HepG2 (cell line): Measurements from ENCODE around the gene MRFAP1L1. TPM values are rescaled to one million over a fixed set of nuclear protein-coding genes. Genes with fewer than 3 reads are reported as not detected.
"Not testable (repeated sequence)": the region's sequence is repeated elsewhere in the genome, so short reads cannot be mapped to it uniquely, and the experiment has no call there.

Experiments
- ATAC-seq: fragments of 200-7000 bp; cut with Tn5 transposase; 3 replicates; pipeline ENCODE4 v1.9.1; 2020; ENCODE audit warnings: mild to moderate bottlenecking, moderate library complexity
- BruUV-seq: library from RNA; stranded (reverse); fragments of 400-500 nt; replicated peaks from 2 replicates; lab custom pipeline; 2021; lab: Mats Ljungman, UMichigan
- CTCF ChIA-PET: fragments of 300-600 bp; formaldehyde crosslinking; extraction: SDS; loops from one replicate; lab custom pipeline; 2021; ENCODE audit warnings: low total read pairs, inconsistent platforms, low intra/inter-chr PET ratio; lab: Yijun Ruan, JAX
- POLR2A ChIA-PET: fragments of 350-600 bp; sonication (Branson Sonifier 250); formaldehyde crosslinking; loops from one replicate; lab custom pipeline; 2020; ENCODE audit warnings: antibody characterized with exemption, inconsistent platforms; lab: Yijun Ruan, JAX
- DNase-seq: peaks from one replicate; pipeline ENCODE4 v3.0.0-alpha.2; 2015; ENCODE audit warnings: low spot score
- FAIRE-seq: peaks from 3 replicates; lab custom pipeline; 2011; peaks lifted over from hg19 to GRCh38; lab: Jason Lieb, UNC
- H2AFZ ChIP-seq: one replicate; pipeline ENCODE4 v1.6.1; 2011; ENCODE audit warnings: low read length, inconsistent platforms
- H3K27ac ChIP-seq: fragments of 300-600 bp; 3 replicates; pipeline ENCODE4 v1.8.0; 2011; ENCODE audit warnings: mixed run types, mild to moderate bottlenecking, mixed read lengths, low read length, inconsistent platforms; ENCODE audit not compliant: insufficient read depth; ENCODE audit errors: extremely low read length
- H3K27me3 ChIP-seq, 2 experiments: fragments of 200-600 bp in 1 of 2; 2 replicates in 1 of 2; 3 replicates in 1 of 2; pipeline versions ENCODE4 v1.6.0 to v1.8.0; 2011; ENCODE audit warnings: low read length in 2 of 2, mild to moderate bottlenecking in 2 of 2, moderate library complexity in 2 of 2, inconsistent platforms in 1 of 2; ENCODE audit not compliant: insufficient read depth in 2 of 2, control insufficient read depth in 1 of 2
- H3K36me3 ChIP-seq, 2 experiments: fragments of 200-600 bp in 1 of 2; replicated peaks in 1 of 2; 2 replicates in 1 of 2; 3 replicates in 1 of 2; pipeline versions ENCODE4 v1.5.1 to v1.8.0; 2011; ENCODE audit warnings: low read length in 2 of 2, inconsistent platforms in 1 of 2; ENCODE audit not compliant: insufficient read depth in 2 of 2, control insufficient read depth in 1 of 2
- H3K4me1 ChIP-seq: 2 replicates; pipeline ENCODE4 v1.5.1; 2012; ENCODE audit warnings: low read length, inconsistent platforms; ENCODE audit not compliant: insufficient read depth
- H3K4me2 ChIP-seq: 2 replicates; pipeline ENCODE4 v1.6.0; 2011; ENCODE audit warnings: low read depth, low read length, inconsistent platforms
- H3K4me3 ChIP-seq, 3 experiments: fragments of 200-600 bp in 1 of 3; sonication (generic), shearing (Covaris generic) in 1 of 3; replicated peaks in 1 of 3; 2 replicates each; pipeline ENCODE4 v1.5.1; 2011 to 2016; ENCODE audit warnings: low read length in 3 of 3, inconsistent platforms in 2 of 3, low read depth in 2 of 3, mild to moderate bottlenecking in 2 of 3, control low read depth in 1 of 3, mixed read lengths in 1 of 3; ENCODE audit not compliant: insufficient read depth in 1 of 3
- H3K79me2 ChIP-seq: one replicate; pipeline ENCODE4 v1.6.1; 2011; ENCODE audit warnings: low read length, inconsistent platforms; ENCODE audit not compliant: insufficient read depth
- H3K9ac ChIP-seq: 2 replicates; pipeline ENCODE4 v1.6.0; 2011; ENCODE audit warnings: mild to moderate bottlenecking, low read depth, low read length, inconsistent platforms; ENCODE audit not compliant: insufficient read depth
- H3K9me3 ChIP-seq: 2 replicates; pipeline ENCODE4 v1.5.1; 2012; ENCODE audit warnings: mild to moderate bottlenecking, low read length
- H4K20me1 ChIP-seq: 2 replicates; pipeline ENCODE4 v1.6.0; 2011; ENCODE audit warnings: inconsistent platforms, mild to moderate bottlenecking, low read length, moderate library complexity; ENCODE audit not compliant: insufficient read depth
- IKZF1 ChIP-seq: fragments of 450-650 bp; IDR thresholded peaks from 2 replicates; pipeline ENCODE4 v1.7.1; 2016
- SOX6 ChIP-seq, 2 experiments: fragments of 450-650 bp in 1 of 2; sonication (generic) in 1 of 2; formaldehyde crosslinking in 1 of 2; IDR thresholded peaks; 2 replicates each; pipeline versions ENCODE4 v1.4.0 to v1.6.1; 2017 to 2020; ENCODE audit warnings: antibody characterized with exemption in 1 of 2, mild to moderate bottlenecking in 1 of 2, missing genetic modification reagents in 1 of 2
- WGBS: methylation state at CpG from one replicate; pipeline ENCODE4 v1.1.6; 2017; ENCODE audit warnings: low lambda C conversion rate; 5-methylcytosine and 5-hydroxymethylcytosine counted together
- in situ Hi-C: cut with HindIII; loops from 2 replicates; pipeline ENCODE4 v1.10.0; 2017; ENCODE audit warnings: low pct_unique_long_range_greater_than_20kb; ENCODE audit not compliant: extremely low pct_ligation_motif_present
- intact Hi-C: fragments of 100-400 bp; cut with micrococcal nuclease; formaldehyde crosslinking; loops from one replicate; pipeline ENCODE4 v1.10.0; 2022; ENCODE audit not compliant: unreplicated experiment
- polyA plus RNA-seq, 8 experiments: library from polyadenylated mRNA; depleted of rRNA in 3 of 8; stranded (reverse) in 7 of 8; unstranded in 1 of 8; fragments of >200 nt; fragmentation: Illumina TruSeq in 4 of 8; extraction: Trizol in 4 of 8; gene quantifications; 2 replicates each; pipeline versions ENCODE4 v1.2.1 to v1.2.3, GENCODE V29; 2011 to 2016; ENCODE audit warnings: low read depth in 4 of 8, missing spikeins in 1 of 8, mixed read lengths in 1 of 8; ENCODE audit not compliant: insufficient read depth in 1 of 8
- total RNA-seq, 5 experiments: library from RNA; depleted of rRNA; stranded (reverse); fragments of >200 nt; fragmentation: Illumina TruSeq; extraction: Trizol; gene quantifications; 2 replicates each; pipeline ENCODE4 v1.2.3, GENCODE V29; 2016; ENCODE audit warnings: low read depth in 1 of 5
- TF ChIP-seq, protein P1 (sequence below): sonication (generic); formaldehyde crosslinking; IDR thresholded peaks from 2 replicates; pipeline ENCODE4 v1.9.0; 2021; ENCODE audit warnings: mild to moderate bottlenecking, missing genetic modification reagents
- TF ChIP-seq, protein P2 (sequence below): fragments of 450-650 bp; IDR thresholded peaks from 2 replicates; pipeline ENCODE4 v1.6.1; 2016

The MRFAP1L1 gene
- total and polyA plus RNA-seq, 2 of the 13 experiments (the other 11 are each of a cell fraction or from before 2014, with no cell fraction given), result 44.8 to 76.6 TPM

DNA sequence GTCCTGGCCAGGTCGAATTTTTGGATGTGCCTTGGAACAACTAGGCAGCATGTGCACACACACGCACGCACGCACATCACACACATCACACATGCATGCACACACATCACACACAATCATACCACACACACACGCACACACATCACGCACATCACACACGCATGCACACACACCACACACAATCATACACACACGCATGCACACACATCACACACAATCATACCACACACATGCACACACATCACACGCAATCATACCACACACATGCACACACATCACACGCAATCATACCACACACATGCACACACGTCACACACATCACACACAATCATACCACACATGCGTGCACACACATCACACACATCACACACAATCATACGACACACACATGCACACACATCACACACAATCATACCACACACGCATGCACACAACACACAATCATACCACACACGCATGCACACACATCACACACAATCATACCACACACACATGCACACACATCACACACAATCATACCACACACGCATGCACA, 15.8 kb upstream of the MRFAP1L1 start:
- ATAC-seq; DNase-seq; H4K20me1 ChIP-seq; H3K9ac ChIP-seq; H3K27ac ChIP-seq; H3K27me3 ChIP-seq; H2AFZ ChIP-seq; H3K4me3 ChIP-seq; FAIRE-seq; H3K79me2 ChIP-seq; H3K4me2 ChIP-seq; in situ Hi-C loops; intact Hi-C loops; BruUV-seq; H3K9me3 ChIP-seq; CTCF ChIA-PET; H3K36me3 ChIP-seq; TF ChIP-seq SOX6 (CRISPR knock-in tag; IDR thresholded peaks at IDR 0.05): not testable (repeated sequence)
- TF ChIP-seq, protein P1, sequence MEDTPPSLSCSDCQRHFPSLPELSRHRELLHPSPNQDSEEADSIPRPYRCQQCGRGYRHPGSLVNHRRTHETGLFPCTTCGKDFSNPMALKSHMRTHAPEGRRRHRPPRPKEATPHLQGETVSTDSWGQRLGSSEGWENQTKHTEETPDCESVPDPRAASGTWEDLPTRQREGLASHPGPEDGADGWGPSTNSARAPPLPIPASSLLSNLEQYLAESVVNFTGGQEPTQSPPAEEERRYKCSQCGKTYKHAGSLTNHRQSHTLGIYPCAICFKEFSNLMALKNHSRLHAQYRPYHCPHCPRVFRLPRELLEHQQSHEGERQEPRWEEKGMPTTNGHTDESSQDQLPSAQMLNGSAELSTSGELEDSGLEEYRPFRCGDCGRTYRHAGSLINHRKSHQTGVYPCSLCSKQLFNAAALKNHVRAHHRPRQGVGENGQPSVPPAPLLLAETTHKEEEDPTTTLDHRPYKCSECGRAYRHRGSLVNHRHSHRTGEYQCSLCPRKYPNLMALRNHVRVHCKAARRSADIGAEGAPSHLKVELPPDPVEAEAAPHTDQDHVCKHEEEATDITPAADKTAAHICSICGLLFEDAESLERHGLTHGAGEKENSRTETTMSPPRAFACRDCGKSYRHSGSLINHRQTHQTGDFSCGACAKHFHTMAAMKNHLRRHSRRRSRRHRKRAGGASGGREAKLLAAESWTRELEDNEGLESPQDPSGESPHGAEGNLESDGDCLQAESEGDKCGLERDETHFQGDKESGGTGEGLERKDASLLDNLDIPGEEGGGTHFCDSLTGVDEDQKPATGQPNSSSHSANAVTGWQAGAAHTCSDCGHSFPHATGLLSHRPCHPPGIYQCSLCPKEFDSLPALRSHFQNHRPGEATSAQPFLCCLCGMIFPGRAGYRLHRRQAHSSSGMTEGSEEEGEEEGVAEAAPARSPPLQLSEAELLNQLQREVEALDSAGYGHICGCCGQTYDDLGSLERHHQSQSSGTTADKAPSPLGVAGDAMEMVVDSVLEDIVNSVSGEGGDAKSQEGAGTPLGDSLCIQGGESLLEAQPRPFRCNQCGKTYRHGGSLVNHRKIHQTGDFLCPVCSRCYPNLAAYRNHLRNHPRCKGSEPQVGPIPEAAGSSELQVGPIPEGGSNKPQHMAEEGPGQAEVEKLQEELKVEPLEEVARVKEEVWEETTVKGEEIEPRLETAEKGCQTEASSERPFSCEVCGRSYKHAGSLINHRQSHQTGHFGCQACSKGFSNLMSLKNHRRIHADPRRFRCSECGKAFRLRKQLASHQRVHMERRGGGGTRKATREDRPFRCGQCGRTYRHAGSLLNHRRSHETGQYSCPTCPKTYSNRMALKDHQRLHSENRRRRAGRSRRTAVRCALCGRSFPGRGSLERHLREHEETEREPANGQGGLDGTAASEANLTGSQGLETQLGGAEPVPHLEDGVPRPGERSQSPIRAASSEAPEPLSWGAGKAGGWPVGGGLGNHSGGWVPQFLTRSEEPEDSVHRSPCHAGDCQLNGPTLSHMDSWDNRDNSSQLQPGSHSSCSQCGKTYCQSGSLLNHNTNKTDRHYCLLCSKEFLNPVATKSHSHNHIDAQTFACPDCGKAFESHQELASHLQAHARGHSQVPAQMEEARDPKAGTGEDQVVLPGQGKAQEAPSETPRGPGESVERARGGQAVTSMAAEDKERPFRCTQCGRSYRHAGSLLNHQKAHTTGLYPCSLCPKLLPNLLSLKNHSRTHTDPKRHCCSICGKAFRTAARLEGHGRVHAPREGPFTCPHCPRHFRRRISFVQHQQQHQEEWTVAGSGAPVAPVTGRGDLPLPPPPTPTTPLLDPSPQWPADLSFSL (CRISPR knock-in tag), result 0 out of 2 replicates have a peak, but pooled peaks have one; percentile 73
- TF ChIP-seq SOX6 (IDR thresholded peaks at IDR 0.05) (0 out of 2 replicates have a peak, but pooled peaks have one; percentile 25), IKZF1 (0 out of 2 replicates have a peak, but pooled peaks have one; percentile 30)
- TF ChIP-seq, protein P2, sequence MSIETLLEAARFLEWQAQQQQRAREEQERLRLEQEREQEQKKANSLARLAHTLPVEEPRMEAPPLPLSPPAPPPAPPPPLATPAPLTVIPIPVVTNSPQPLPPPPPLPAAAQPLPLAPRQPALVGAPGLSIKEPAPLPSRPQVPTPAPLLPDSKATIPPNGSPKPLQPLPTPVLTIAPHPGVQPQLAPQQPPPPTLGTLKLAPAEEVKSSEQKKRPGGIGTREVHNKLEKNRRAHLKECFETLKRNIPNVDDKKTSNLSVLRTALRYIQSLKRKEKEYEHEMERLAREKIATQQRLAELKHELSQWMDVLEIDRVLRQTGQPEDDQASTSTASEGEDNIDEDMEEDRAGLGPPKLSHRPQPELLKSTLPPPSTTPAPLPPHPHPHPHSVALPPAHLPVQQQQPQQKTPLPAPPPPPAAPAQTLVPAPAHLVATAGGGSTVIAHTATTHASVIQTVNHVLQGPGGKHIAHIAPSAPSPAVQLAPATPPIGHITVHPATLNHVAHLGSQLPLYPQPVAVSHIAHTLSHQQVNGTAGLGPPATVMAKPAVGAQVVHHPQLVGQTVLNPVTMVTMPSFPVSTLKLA, result peak; percentile 43
- POLR2A ChIA-PET, result interaction anchor here (1.3 kb wide), 2 partner anchors 7 to 52 kb away, joined by 4 read pairs; a partner anchor contains a TSS
- WGBS, result 86% methylated on average over 16 of the region's 16 CpGs
- H3K4me1 ChIP-seq, result peaks cover 62% of the 10 kb centered on the region
